SHP77 (cell line): ENCODE results near the gene INCA1.

Experiments
- DNase-seq, 2 experiments: peaks; one replicate each; lab custom pipeline; 2025; lab: John Stamatoyannopoulos, UW

Gene INCA1

GRCh38 chr17:4948166-4948930, 49.0 kb downstream of the INCA1 start, which contains the start of gene PFN1:
PFN1 (minus strand) TSS chr17:4948530; CDS start chr17:4948394, 136 bp downstream.
- peak; percentile 83 to 86 for DNase-seq

GRCh38 chr17:4947411-4948165, 49.7 kb downstream of the INCA1 start:
- peak; percentile 26 to 47 for DNase-seq

- DNase-seq: no peak
These were observed 50.3 kb downstream of the INCA1 start for GRCh38 chr17:4947010-4947410.

GRCh38 chr17:4946312-4946976, 50.9 kb downstream of the INCA1 start:
- no peak for DNase-seq

- no peak for DNase-seq
These were observed 51.4 kb downstream of the INCA1 start for GRCh38 chr17:4945944-4946280.

- peak in 1 of 2 experiments; percentile 38 for DNase-seq
These were observed 52.0 kb downstream of the INCA1 start for GRCh38 chr17:4945176-4945943.

- no peak for DNase-seq
These were observed 52.7 kb downstream of the INCA1 start for GRCh38 chr17:4944554-4945175.

- DNase-seq: no peak
These were observed 53.2 kb downstream of the INCA1 start for GRCh38 chr17:4944163-4944553.

- no peak for DNase-seq
These were observed 54.4 kb downstream of the INCA1 start for GRCh38 chr17:4942760-4943508.

- no peak for DNase-seq
These were observed 56.1 kb downstream of the INCA1 start for GRCh38 chr17:4941319-4941610.

GRCh38 chr17:4940555-4941318, 56.6 kb downstream of the INCA1 start:
- DNase-seq: peak; percentile 90 to 95

- DNase-seq: peak; percentile 100
These were observed 57.3 kb downstream of the INCA1 start, which contains the start of the genes RNF167 and SLC25A11 for GRCh38 chr17:4939796-4940554. RNF167 (plus strand) TSS chr17:4940268; CDS start chr17:4940910, 642 bp downstream. SLC25A11 (minus strand) TSS chr17:4940046; CDS start chr17:4939910, 136 bp downstream.

- no peak for DNase-seq
These were observed 57.9 kb downstream of the INCA1 start for GRCh38 chr17:4939546-4939795.

- DNase-seq: no peak
These were observed 58.4 kb downstream of the INCA1 start for GRCh38 chr17:4938688-4939545.
